ENCODE results near the gene MOXD1.
"Not testable (repeated sequence)": the region's sequence is repeated elsewhere in the genome, so short reads cannot be mapped to it uniquely, and the experiment has no call there.

MOXD1 gene

GRCh38 chr6:132320007-132320406 is 81.3 kb downstream of the MOXD1 start:
- Histone ChIP-seq H3K4me3 (ENCODE audit: insufficient read depth, low read depth, low read length, poor library complexity, severe bottlenecking) (no peak overlapping the region), H3K36me3 (ENCODE audit: control insufficient read depth, insufficient read depth, low read length) (no peaks in the 10 kb centered on the region), H3K4me1 (ENCODE audit: control insufficient read depth, insufficient read depth, low read length, poor library complexity, severe bottlenecking) (no peaks in the 10 kb centered on the region), H3K27me3 (replicated peaks; ENCODE audit: control insufficient read depth, insufficient read depth, low read length, poor library complexity, severe bottlenecking) (no peaks in the 10 kb centered on the region), H3K27ac (ENCODE audit: insufficient read depth, low read length, poor library complexity, severe bottlenecking) (no peak overlapping the region), H3K9me3 (ENCODE audit: control insufficient read depth, low read length) (no peaks in the 10 kb centered on the region)
- DNase-seq, result no peak

GRCh38 chr6:132316970-132317369 is 84.3 kb downstream of the MOXD1 start:
- DNase-seq, result no peak
- H3K27ac ChIP-seq (ENCODE audit: insufficient read depth, low read length, poor library complexity, severe bottlenecking), result no peak overlapping the region
- no peak overlapping the region for H3K4me3 ChIP-seq (ENCODE audit: insufficient read depth, low read depth, low read length, poor library complexity, severe bottlenecking)
- peaks cover 6% of the 10 kb centered on the region for H3K27me3 ChIP-seq (replicated peaks; ENCODE audit: control insufficient read depth, insufficient read depth, low read length, poor library complexity, severe bottlenecking)
- H3K36me3 ChIP-seq (ENCODE audit: control insufficient read depth, insufficient read depth, low read length), result no peaks in the 10 kb centered on the region
- H3K4me1 ChIP-seq (ENCODE audit: control insufficient read depth, insufficient read depth, low read length, poor library complexity, severe bottlenecking), result no peaks in the 10 kb centered on the region
- no peaks in the 10 kb centered on the region for H3K9me3 ChIP-seq (ENCODE audit: control insufficient read depth, low read length)

GRCh38 chr6:132314432-132314831 is 86.8 kb downstream of the MOXD1 start:
- H3K27ac ChIP-seq (ENCODE audit: insufficient read depth, low read length, poor library complexity, severe bottlenecking), result no peak overlapping the region
- no peaks in the 10 kb centered on the region for H3K9me3 ChIP-seq (ENCODE audit: control insufficient read depth, low read length)
- no peaks in the 10 kb centered on the region for H3K4me1 ChIP-seq (ENCODE audit: control insufficient read depth, insufficient read depth, low read length, poor library complexity, severe bottlenecking)

GRCh38 chr6:132310921-132311320 is 90.4 kb downstream of the MOXD1 start:
- no peak overlapping the region for H3K27ac ChIP-seq (ENCODE audit: insufficient read depth, low read length, poor library complexity, severe bottlenecking)
- no peaks in the 10 kb centered on the region for H3K9me3 ChIP-seq (ENCODE audit: control insufficient read depth, low read length)
- no peak overlapping the region for H3K4me3 ChIP-seq (ENCODE audit: insufficient read depth, low read depth, low read length, poor library complexity, severe bottlenecking)
- peaks cover 6% of the 10 kb centered on the region for H3K27me3 ChIP-seq (replicated peaks; ENCODE audit: control insufficient read depth, insufficient read depth, low read length, poor library complexity, severe bottlenecking)
- H3K36me3 ChIP-seq (ENCODE audit: control insufficient read depth, insufficient read depth, low read length), result no peaks in the 10 kb centered on the region
- no peak for DNase-seq
- H3K4me1 ChIP-seq (ENCODE audit: control insufficient read depth, insufficient read depth, low read length, poor library complexity, severe bottlenecking), result no peaks in the 10 kb centered on the region

More at GRCh38 chr6:132314432-132314831, 86.8 kb downstream of the MOXD1 start:
- Histone ChIP-seq H3K36me3 (ENCODE audit: control insufficient read depth, insufficient read depth, low read length) (no peaks in the 10 kb centered on the region), H3K27me3 (replicated peaks; ENCODE audit: control insufficient read depth, insufficient read depth, low read length, poor library complexity, severe bottlenecking) (peaks cover 6% of the 10 kb centered on the region), H3K4me3 (ENCODE audit: insufficient read depth, low read depth, low read length, poor library complexity, severe bottlenecking) (no peak overlapping the region)
- DNase-seq, result no peak

- H3K36me3 ChIP-seq (ENCODE audit: control insufficient read depth, insufficient read depth, low read length); H3K4me1 ChIP-seq (ENCODE audit: control insufficient read depth, insufficient read depth, low read length, poor library complexity, severe bottlenecking); H3K27me3 ChIP-seq (replicated peaks; ENCODE audit: control insufficient read depth, insufficient read depth, low read length, poor library complexity, severe bottlenecking); H3K9me3 ChIP-seq (ENCODE audit: control insufficient read depth, low read length); DNase-seq; H3K27ac ChIP-seq (ENCODE audit: insufficient read depth, low read length, poor library complexity, severe bottlenecking); H3K4me3 ChIP-seq (ENCODE audit: insufficient read depth, low read depth, low read length, poor library complexity, severe bottlenecking): not testable (repeated sequence)
Measured at GRCh38 chr6:132310151-132310550, 91.1 kb downstream of the MOXD1 start.

DNA sequence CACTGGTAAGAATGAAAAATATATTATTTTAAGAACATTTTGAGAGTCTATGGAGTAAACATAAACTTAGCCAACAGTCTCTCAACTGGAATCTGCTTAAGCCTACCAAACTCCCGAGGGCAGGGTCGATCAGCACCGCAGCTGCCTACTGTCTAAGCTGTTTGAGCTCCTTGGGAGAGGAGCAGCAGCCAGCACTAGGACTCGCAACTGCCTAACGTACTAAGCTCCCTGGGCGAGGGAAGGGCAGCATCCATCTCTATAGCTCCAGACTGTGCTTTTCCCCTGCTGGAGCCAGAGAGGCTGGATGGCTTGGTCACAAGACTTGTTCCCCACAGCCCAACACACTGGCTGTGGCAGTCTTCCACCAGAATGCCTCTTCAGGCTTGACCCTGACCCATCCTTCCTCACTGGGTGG is 96.4 kb downstream of the MOXD1 start:
- no peak for DNase-seq
- Histone ChIP-seq H3K27me3 (replicated peaks; ENCODE audit: control insufficient read depth, insufficient read depth, low read length, poor library complexity, severe bottlenecking) (no peaks in the 10 kb centered on the region), H3K36me3 (ENCODE audit: control insufficient read depth, insufficient read depth, low read length) (no peaks in the 10 kb centered on the region), H3K9me3 (ENCODE audit: control insufficient read depth, low read length) (no peaks in the 10 kb centered on the region), H3K27ac (ENCODE audit: insufficient read depth, low read length, poor library complexity, severe bottlenecking) (no peak overlapping the region), H3K4me3 (ENCODE audit: insufficient read depth, low read depth, low read length, poor library complexity, severe bottlenecking) (no peak overlapping the region), H3K4me1 (ENCODE audit: control insufficient read depth, insufficient read depth, low read length, poor library complexity, severe bottlenecking) (no peaks in the 10 kb centered on the region)

DNA sequence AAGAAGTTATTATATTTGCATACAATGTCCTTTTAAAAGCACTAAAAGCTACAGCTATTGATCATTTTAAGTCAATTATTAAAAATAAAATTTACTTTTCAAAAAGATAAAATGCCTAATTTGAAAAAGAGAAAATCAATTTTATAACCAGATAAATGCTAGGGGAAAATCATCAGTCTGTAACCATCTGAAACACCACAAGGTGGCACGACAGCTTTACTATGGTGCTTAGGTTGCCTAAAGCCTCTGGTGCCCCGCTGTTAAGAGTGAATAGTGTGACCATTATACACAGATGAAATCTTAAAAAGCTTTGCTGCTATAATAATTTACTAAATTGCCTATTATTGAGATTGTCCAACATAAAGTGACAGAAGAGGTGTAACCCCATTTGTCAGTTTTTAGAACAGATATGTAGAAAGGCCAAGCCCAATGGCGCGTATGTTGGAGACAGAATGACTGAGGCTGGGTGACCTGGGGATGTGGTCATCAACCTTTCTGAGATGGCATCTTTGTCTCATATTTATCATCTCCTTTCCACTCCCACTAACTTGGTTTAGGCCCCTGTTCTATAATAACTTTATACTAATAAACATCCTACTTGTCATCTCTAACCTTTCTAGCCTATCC is 100.8 kb downstream of the MOXD1 start:
- H3K27ac ChIP-seq (ENCODE audit: insufficient read depth, low read length, poor library complexity, severe bottlenecking), result no peak overlapping the region
- no peaks in the 10 kb centered on the region for H3K4me1 ChIP-seq (ENCODE audit: control insufficient read depth, insufficient read depth, low read length, poor library complexity, severe bottlenecking)
- DNase-seq, result no peak
- H3K9me3 ChIP-seq (ENCODE audit: control insufficient read depth, low read length), result no peaks in the 10 kb centered on the region
- H3K36me3 ChIP-seq (ENCODE audit: control insufficient read depth, insufficient read depth, low read length), result no peaks in the 10 kb centered on the region
- no peak overlapping the region for H3K4me3 ChIP-seq (ENCODE audit: insufficient read depth, low read depth, low read length, poor library complexity, severe bottlenecking)
- H3K27me3 ChIP-seq (replicated peaks; ENCODE audit: control insufficient read depth, insufficient read depth, low read length, poor library complexity, severe bottlenecking), result no peaks in the 10 kb centered on the region

DNA sequence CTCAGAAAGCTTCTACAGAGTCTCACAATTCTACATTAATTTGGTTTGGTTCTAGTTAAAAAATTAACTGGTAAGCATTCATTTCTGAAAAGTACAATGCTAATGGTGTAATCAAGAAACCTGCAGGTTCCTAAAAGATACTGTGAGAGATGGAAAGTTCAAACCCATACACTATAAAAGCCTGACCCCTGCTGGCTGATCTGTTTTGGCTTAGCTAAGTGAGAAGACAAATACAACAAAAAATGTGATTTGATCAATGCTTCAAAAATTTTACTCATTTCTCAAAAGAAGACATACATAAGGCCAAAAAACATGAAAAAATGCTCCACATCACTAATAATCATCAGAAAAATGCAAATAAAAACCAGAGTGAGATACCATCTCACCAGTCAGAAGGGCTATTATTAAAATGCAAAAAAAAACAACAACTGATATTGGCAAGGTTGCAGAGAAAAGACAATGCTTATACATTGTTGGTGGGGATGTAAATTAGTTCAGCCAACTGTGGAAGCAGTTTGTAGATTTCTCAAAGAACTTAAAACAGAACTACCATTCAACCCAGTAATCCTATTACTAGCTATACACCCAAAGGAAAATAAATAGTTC is 102.8 kb downstream of the MOXD1 start:
- H3K27ac ChIP-seq (ENCODE audit: insufficient read depth, low read length, poor library complexity, severe bottlenecking), result no peak overlapping the region
- no peaks in the 10 kb centered on the region for H3K36me3 ChIP-seq (ENCODE audit: control insufficient read depth, insufficient read depth, low read length)
- no peak overlapping the region for H3K4me3 ChIP-seq (ENCODE audit: insufficient read depth, low read depth, low read length, poor library complexity, severe bottlenecking)
- no peak for DNase-seq
- no peaks in the 10 kb centered on the region for H3K9me3 ChIP-seq (ENCODE audit: control insufficient read depth, low read length)
- no peaks in the 10 kb centered on the region for H3K27me3 ChIP-seq (replicated peaks; ENCODE audit: control insufficient read depth, insufficient read depth, low read length, poor library complexity, severe bottlenecking)
- no peaks in the 10 kb centered on the region for H3K4me1 ChIP-seq (ENCODE audit: control insufficient read depth, insufficient read depth, low read length, poor library complexity, severe bottlenecking)

DNA sequence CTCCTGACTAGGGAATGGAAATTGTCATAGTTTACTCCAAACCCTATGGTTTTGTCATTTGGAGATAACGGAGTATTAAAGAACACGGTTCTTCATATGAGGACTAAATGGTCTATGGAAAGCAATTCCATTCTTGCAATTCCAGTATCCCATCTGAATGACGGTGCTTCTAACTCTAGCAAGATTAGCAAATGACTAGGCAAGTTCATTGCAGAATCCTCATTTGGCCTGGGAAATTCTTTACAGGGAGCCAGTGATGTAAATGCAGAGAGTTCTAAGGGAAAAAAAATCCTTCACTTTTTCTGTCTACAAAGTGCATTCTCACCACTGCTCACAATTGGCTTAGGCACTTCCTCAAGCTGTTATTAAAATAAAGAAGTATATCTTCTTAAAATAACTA is 111.5 kb downstream of the MOXD1 start:
- DNase-seq, result no peak
- no peaks in the 10 kb centered on the region for H3K27me3 ChIP-seq (replicated peaks; ENCODE audit: control insufficient read depth, insufficient read depth, low read length, poor library complexity, severe bottlenecking)
- no peaks in the 10 kb centered on the region for H3K9me3 ChIP-seq (ENCODE audit: control insufficient read depth, low read length)
- H3K4me1 ChIP-seq (ENCODE audit: control insufficient read depth, insufficient read depth, low read length, poor library complexity, severe bottlenecking), result no peaks in the 10 kb centered on the region
- no peak overlapping the region for H3K4me3 ChIP-seq (ENCODE audit: insufficient read depth, low read depth, low read length, poor library complexity, severe bottlenecking)
- H3K36me3 ChIP-seq (ENCODE audit: control insufficient read depth, insufficient read depth, low read length), result no peaks in the 10 kb centered on the region
- no peak overlapping the region for H3K27ac ChIP-seq (ENCODE audit: insufficient read depth, low read length, poor library complexity, severe bottlenecking)

GRCh38 chr6:132287101-132287500 is 114.2 kb downstream of the MOXD1 start:
- H3K27ac ChIP-seq (ENCODE audit: insufficient read depth, low read length, poor library complexity, severe bottlenecking), result no peak overlapping the region
- DNase-seq, result no peak
- H3K36me3 ChIP-seq (ENCODE audit: control insufficient read depth, insufficient read depth, low read length), result no peaks in the 10 kb centered on the region
- H3K4me3 ChIP-seq (ENCODE audit: insufficient read depth, low read depth, low read length, poor library complexity, severe bottlenecking), result no peak overlapping the region
- H3K9me3 ChIP-seq (ENCODE audit: control insufficient read depth, low read length), result no peaks in the 10 kb centered on the region
- no peaks in the 10 kb centered on the region for H3K27me3 ChIP-seq (replicated peaks; ENCODE audit: control insufficient read depth, insufficient read depth, low read length, poor library complexity, severe bottlenecking)
- no peaks in the 10 kb centered on the region for H3K4me1 ChIP-seq (ENCODE audit: control insufficient read depth, insufficient read depth, low read length, poor library complexity, severe bottlenecking)
